Ascending aorta (tissue), 2 donors: Measurements from ENCODE around the gene CCDC197. TPM values are rescaled to one million over a fixed set of nuclear protein-coding genes. Genes with fewer than 3 reads are reported as not detected.

Source experiments
- DNase-seq, 2 donors: peaks; one replicate each; pipeline ENCODE4 v3.0.0-alpha.2; 2019; ENCODE audit warnings: low spot score in 2 of 2
- H3K27ac ChIP-seq, 2 donors: fragments of 200-600 bp; sonication (generic); one replicate each; pipeline ENCODE4 v1.5.1; 2016 to 2017; ENCODE audit warnings: mild to moderate bottlenecking in 1 of 2
- H3K27me3 ChIP-seq: fragments of 200-600 bp; sonication (generic); one replicate; pipeline ENCODE4 v1.5.1; 2017
- H3K36me3 ChIP-seq, 2 donors: fragments of 200-600 bp; sonication (generic); one replicate each; pipeline ENCODE4 v1.5.1; 2016
- H3K4me1 ChIP-seq, 2 donors: fragments of 200-600 bp; sonication (generic); one replicate each; pipeline ENCODE4 v1.5.1; 2016 to 2017; ENCODE audit warnings: mild to moderate bottlenecking in 1 of 2
- H3K4me3 ChIP-seq, 2 donors: fragments of 200-600 bp; sonication (generic); one replicate each; pipeline ENCODE4 v1.5.1; 2016 to 2017; ENCODE audit warnings: mild to moderate bottlenecking in 1 of 2
- H3K9me3 ChIP-seq, 2 donors: fragments of 200-600 bp; sonication (generic); one replicate each; pipeline ENCODE4 v1.5.1; 2016
- CTCF ChIP-seq, 3 experiments: fragments of 200-600 bp in 2 of 3; fragments of 450-650 bp in 1 of 3; sonication (generic) in 2 of 3; IDR thresholded peaks; one replicate each; pipeline ENCODE4 v1.5.1; 2016 to 2019; ENCODE audit warnings: antibody characterized with exemption in 3 of 3, mild to moderate bottlenecking in 1 of 3, moderate library complexity in 1 of 3
- intact Hi-C: fragments of 100-400 bp; cut with DNase I; formaldehyde crosslinking; loops from one replicate; pipeline ENCODE4 v1.15.1; 2023
- total RNA-seq: library from RNA; depleted of rRNA; stranded (reverse); fragments of >200 nt; gene quantifications from one replicate; pipeline ENCODE4 v1.1.0, GENCODE V29; 2016

CCDC197 gene
- total RNA-seq, 1 donor from 2014 or later, result not detected

DNA sequence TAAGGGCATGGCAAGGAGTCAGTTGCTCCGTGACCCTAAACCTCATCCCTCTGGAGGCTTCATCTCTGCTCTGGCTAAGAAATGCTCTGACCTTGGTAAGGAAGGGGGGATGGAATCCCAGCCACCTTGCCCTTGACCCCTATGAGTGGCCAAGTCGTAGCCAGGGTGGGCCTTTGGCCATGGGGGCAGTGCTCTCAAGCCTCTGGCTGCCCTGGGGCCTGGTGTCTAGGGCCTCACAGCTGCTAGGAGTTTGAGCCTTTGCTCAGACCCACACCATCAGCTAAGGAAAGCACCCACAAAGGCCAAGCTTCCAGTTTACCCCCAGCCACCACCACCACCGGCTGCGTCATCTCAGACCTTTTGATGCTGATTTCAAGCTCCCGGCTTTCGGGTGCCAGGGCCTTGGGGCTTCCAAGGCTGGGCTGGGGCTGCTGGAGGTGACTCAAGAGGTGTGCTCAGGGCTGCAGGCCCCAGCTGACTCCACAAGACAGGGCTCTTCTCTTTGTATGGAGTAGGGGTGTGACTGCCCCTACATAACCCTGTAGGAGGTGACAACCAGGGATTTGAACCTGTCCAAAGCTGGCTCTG lies 24.4 kb upstream of the CCDC197 start:
- H3K4me3 ChIP-seq, result peak overlapping the region in 1 of 2 donors; percentile 68

DNA sequence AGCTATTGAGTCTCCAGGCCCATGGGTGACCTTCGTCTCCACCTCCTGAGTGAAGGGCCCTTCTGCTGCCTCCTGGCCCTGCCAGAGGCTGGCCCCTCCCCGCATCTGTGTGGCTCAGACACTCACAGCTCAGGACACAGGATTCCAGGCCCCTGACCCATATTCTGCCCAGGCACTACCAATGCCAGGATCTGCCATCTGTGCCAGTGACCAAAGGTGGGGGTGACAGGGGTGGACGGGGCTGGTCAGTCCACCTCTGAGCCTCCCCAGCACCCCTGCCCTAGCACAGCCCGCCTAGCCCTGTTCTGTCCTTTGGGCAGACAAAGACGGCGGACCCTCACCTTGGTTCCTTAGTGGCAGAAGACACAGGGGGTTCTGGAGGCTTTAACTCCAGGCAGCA lies 23.5 kb upstream of the CCDC197 start:
- DNase-seq, result no peak
- Histone ChIP-seq H3K27me3 (no peaks in the 10 kb centered on the region), H3K27ac (peak overlapping the region; percentile 95), H3K36me3 (no peaks in the 10 kb centered on the region), H3K4me3 (peak overlapping the region; percentile 48 to 68), H3K9me3 (no peaks in the 10 kb centered on the region), H3K4me1 (peaks cover 15 to 57% of the 10 kb centered on the region in 2 donors)
- no peak for TF ChIP-seq CTCF (IDR thresholded peaks at IDR 0.05)
- intact Hi-C loops, result no loop called here

More for the DNA sequence above, 24.4 kb upstream of the CCDC197 start:
- intact Hi-C loops, result no loop called here
- Histone ChIP-seq H3K27me3 (no peaks in the 10 kb centered on the region), H3K4me1 (peaks cover 17 to 57% of the 10 kb centered on the region in 2 donors), H3K9me3 (no peaks in the 10 kb centered on the region), H3K36me3 (no peaks in the 10 kb centered on the region), H3K27ac (peak overlapping the region; percentile 95)
- DNase-seq, result no peak
- TF ChIP-seq CTCF (IDR thresholded peaks at IDR 0.05), result no peak

DNA sequence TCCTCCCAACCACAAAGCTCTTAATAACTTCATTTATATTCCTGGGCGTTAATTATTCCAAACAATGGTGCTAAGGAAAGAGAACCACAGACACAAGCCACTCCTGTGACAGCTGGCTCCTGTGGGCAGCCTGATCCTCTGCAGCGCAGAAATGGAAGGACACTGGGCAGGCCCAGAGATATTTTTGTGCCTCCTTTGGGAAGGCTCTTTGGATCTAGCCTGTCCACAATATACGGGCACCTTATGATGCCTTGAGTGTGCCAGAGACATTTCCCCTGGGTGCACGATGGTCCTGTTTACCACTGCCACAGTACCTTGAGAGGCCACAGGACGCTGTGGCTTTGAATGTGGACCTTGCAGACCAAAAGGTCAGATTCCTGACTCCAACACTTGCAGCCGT lies 22.8 kb upstream of the CCDC197 start:
- Histone ChIP-seq H3K27me3 (no peaks in the 10 kb centered on the region), H3K4me1 (peaks cover 11 to 52% of the 10 kb centered on the region in 2 donors), H3K27ac (peak overlapping the region; percentile 95), H3K9me3 (no peaks in the 10 kb centered on the region), H3K36me3 (no peaks in the 10 kb centered on the region), H3K4me3 (peak overlapping the region; percentile 48 to 68)
- intact Hi-C loops, result no loop called here
- DNase-seq, result no peak
- no peak for TF ChIP-seq CTCF (IDR thresholded peaks at IDR 0.05)

DNA sequence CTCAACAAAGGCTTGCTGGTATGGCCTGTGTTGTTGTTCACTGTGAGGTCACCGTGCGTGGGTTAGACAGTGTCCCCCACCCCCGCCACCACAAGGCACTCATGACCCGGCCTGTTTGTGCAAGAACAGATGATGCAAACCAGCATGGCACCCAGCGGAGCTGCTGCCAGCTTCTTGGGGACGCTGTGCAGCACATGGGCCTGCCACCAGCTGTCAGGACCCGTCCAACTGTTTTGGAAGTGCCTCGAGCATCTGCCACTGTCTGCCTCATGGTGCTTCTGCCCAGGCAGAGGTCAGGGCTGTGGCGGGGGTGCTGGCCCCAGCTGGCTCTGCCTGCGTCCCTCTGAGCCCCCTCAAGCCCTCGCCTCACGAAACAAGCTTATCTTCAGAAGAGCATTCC lies 22.3 kb upstream of the CCDC197 start:
- no peak for TF ChIP-seq CTCF (IDR thresholded peaks at IDR 0.05)

GRCh38 chr14:93975791-93976476 lies 21.2 kb upstream of the CCDC197 start:
- intact Hi-C loops, result loop anchor here (1.0 to 2.0 kb wide), 3 partner anchors 11 to 19 kb away; no protein-coding TSS in a partner anchor
- Histone ChIP-seq H3K4me1 (peaks cover 6 to 43% of the 10 kb centered on the region in 2 donors), H3K36me3 (no peaks in the 10 kb centered on the region), H3K9me3 (no peaks in the 10 kb centered on the region), H3K27me3 (no peaks in the 10 kb centered on the region), H3K4me3 (peak overlapping the region; percentile 48 to 68), H3K27ac (peak overlapping the region; percentile 95)
- DNase-seq, result no peak
- peak in 2 of 3 experiments; percentile 11 to 21 for TF ChIP-seq CTCF (IDR thresholded peaks at IDR 0.05)

More for the DNA sequence above, 22.3 kb upstream of the CCDC197 start:
- Histone ChIP-seq H3K27me3 (no peaks in the 10 kb centered on the region), H3K4me3 (peak overlapping the region; percentile 48 to 68), H3K9me3 (no peaks in the 10 kb centered on the region), H3K36me3 (no peaks in the 10 kb centered on the region), H3K27ac (peak overlapping the region; percentile 95), H3K4me1 (peaks cover 10 to 48% of the 10 kb centered on the region in 2 donors)
- DNase-seq, result no peak
- intact Hi-C loops, result no loop called here
